Measurements from ENCODE around the gene RAB31.

Gene RAB31

GRCh38 chr18:9684881-9685614 lies 23.1 kb upstream of the RAB31 start:
- no peak for DNase-seq (ENCODE audit: low spot score)
- Histone ChIP-seq H3K27ac (ENCODE audit: poor library complexity, severe bottlenecking) (no peak overlapping the region), H3K4me1 (ENCODE audit: insufficient read depth, poor library complexity, severe bottlenecking) (peaks cover 21% of the 10 kb centered on the region), H3K27me3 (ENCODE audit: insufficient read depth, poor library complexity, severe bottlenecking) (no peaks in the 10 kb centered on the region), H3K36me3 (ENCODE audit: low read depth) (no peaks in the 10 kb centered on the region), H3K9me3 (ENCODE audit: severe bottlenecking) (no peaks in the 10 kb centered on the region), H3K4me3 (ENCODE audit: severe bottlenecking) (no peak overlapping the region)
- ATAC-seq (ENCODE audit: low read depth): no peak
- TF ChIP-seq CTCF (IDR thresholded peaks at IDR 0.05; ENCODE audit: poor library complexity, severe bottlenecking): no peak

GRCh38 chr18:9685615-9685890 lies 22.5 kb upstream of the RAB31 start:
- peaks cover 21% of the 10 kb centered on the region for H3K4me1 ChIP-seq (ENCODE audit: insufficient read depth, poor library complexity, severe bottlenecking)
- TF ChIP-seq CTCF (IDR thresholded peaks at IDR 0.05; ENCODE audit: poor library complexity, severe bottlenecking): no peak
- ATAC-seq (ENCODE audit: low read depth) (no peak), DNase-seq (ENCODE audit: low spot score) (no peak)
- no peak overlapping the region for H3K4me3 ChIP-seq (ENCODE audit: severe bottlenecking)
- no peaks in the 10 kb centered on the region for H3K9me3 ChIP-seq (ENCODE audit: severe bottlenecking)
- H3K27me3 ChIP-seq (ENCODE audit: insufficient read depth, poor library complexity, severe bottlenecking): no peaks in the 10 kb centered on the region
- no peaks in the 10 kb centered on the region for H3K36me3 ChIP-seq (ENCODE audit: low read depth)
- no peak overlapping the region for H3K27ac ChIP-seq (ENCODE audit: poor library complexity, severe bottlenecking)

GRCh38 chr18:9688036-9688741 lies 19.9 kb upstream of the RAB31 start:
- Histone ChIP-seq H3K27ac (ENCODE audit: poor library complexity, severe bottlenecking) (peak overlapping the region; percentile 58), H3K27me3 (ENCODE audit: insufficient read depth, poor library complexity, severe bottlenecking) (no peaks in the 10 kb centered on the region), H3K36me3 (ENCODE audit: low read depth) (no peaks in the 10 kb centered on the region), H3K4me1 (ENCODE audit: insufficient read depth, poor library complexity, severe bottlenecking) (peaks cover 17% of the 10 kb centered on the region), H3K9me3 (ENCODE audit: severe bottlenecking) (no peaks in the 10 kb centered on the region), H3K4me3 (ENCODE audit: severe bottlenecking) (no peak overlapping the region)
- DNase-seq (ENCODE audit: low spot score) (no peak), ATAC-seq (ENCODE audit: low read depth) (peak; percentile 90)
- no peak for TF ChIP-seq CTCF (IDR thresholded peaks at IDR 0.05; ENCODE audit: poor library complexity, severe bottlenecking)

GRCh38 chr18:9689253-9689652 lies 18.8 kb upstream of the RAB31 start:
- DNase-seq (ENCODE audit: low spot score) (no peak), ATAC-seq (ENCODE audit: low read depth) (no peak)
- Histone ChIP-seq H3K27me3 (ENCODE audit: insufficient read depth, poor library complexity, severe bottlenecking) (no peaks in the 10 kb centered on the region), H3K27ac (ENCODE audit: poor library complexity, severe bottlenecking) (peak overlapping the region; percentile 58), H3K4me1 (ENCODE audit: insufficient read depth, poor library complexity, severe bottlenecking) (peaks cover 12% of the 10 kb centered on the region), H3K36me3 (ENCODE audit: low read depth) (no peaks in the 10 kb centered on the region), H3K9me3 (ENCODE audit: severe bottlenecking) (no peaks in the 10 kb centered on the region), H3K4me3 (ENCODE audit: severe bottlenecking) (no peak overlapping the region)
- no peak for TF ChIP-seq CTCF (IDR thresholded peaks at IDR 0.05; ENCODE audit: poor library complexity, severe bottlenecking)

All from RWPE2 (cell line).